ENCODE measurements around the gene CTH.
"Not testable (repeated sequence)": the region's sequence is repeated elsewhere in the genome, so short reads cannot be mapped to it uniquely, and the experiment has no call there.

DNA sequence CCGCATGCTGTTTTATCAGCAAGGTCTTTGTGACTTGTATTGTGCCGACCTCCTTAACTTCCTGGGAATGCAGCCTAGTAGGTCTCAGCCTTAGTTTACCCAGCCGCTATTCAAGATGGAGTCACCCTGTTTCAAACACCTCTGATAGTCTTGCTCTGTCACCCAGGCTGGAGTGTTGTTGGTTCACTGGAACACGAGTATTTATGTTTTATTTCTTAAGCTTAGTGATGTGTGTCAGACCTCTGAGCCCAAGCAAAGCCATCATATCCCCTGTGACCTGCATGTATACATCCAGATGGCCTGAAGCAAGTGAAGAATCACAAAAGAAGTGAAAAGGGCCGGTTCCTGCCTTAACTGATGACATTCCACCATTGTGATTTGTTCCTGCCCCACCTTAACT is 43.7 kb upstream of the CTH start:
- TF ChIP-seq, protein P1, sequence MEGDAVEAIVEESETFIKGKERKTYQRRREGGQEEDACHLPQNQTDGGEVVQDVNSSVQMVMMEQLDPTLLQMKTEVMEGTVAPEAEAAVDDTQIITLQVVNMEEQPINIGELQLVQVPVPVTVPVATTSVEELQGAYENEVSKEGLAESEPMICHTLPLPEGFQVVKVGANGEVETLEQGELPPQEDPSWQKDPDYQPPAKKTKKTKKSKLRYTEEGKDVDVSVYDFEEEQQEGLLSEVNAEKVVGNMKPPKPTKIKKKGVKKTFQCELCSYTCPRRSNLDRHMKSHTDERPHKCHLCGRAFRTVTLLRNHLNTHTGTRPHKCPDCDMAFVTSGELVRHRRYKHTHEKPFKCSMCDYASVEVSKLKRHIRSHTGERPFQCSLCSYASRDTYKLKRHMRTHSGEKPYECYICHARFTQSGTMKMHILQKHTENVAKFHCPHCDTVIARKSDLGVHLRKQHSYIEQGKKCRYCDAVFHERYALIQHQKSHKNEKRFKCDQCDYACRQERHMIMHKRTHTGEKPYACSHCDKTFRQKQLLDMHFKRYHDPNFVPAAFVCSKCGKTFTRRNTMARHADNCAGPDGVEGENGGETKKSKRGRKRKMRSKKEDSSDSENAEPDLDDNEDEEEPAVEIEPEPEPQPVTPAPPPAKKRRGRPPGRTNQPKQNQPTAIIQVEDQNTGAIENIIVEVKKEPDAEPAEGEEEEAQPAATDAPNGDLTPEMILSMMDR (conservative IDR thresholded peaks at IDR 0.05; ENCODE audit: low read depth, low read length) = not testable (repeated sequence)
- not testable (repeated sequence) for TF ChIP-seq EZH2 (IDR thresholded peaks at IDR 0.05; ENCODE audit: low read length, unreplicated experiment)

Measured in PC-3 (cell line).